Duodenal mucosa (tissue), 2 donors: ENCODE results near the gene INTS6.

Source experiments
- H3K27ac ChIP-seq: one replicate; pipeline ENCODE4 v1.7.0; 2013; ENCODE audit warnings: low read depth, low read length
- H3K27me3 ChIP-seq, 2 donors: one replicate each; pipeline ENCODE4 v1.7.0; 2013; ENCODE audit warnings: low read length in 2 of 2, control low read depth in 1 of 2; ENCODE audit not compliant: insufficient read depth in 2 of 2, control insufficient read depth in 1 of 2
- H3K36me3 ChIP-seq, 2 donors: one replicate each; pipeline ENCODE4 v1.7.0; 2013; ENCODE audit warnings: low read length in 2 of 2, control low read depth in 1 of 2; ENCODE audit not compliant: insufficient read depth in 2 of 2, control insufficient read depth in 1 of 2
- H3K4me1 ChIP-seq, 2 donors: one replicate each; pipeline ENCODE4 v1.7.0; 2013; ENCODE audit warnings: low read length in 2 of 2, control low read depth in 1 of 2; ENCODE audit not compliant: insufficient read depth in 2 of 2, control insufficient read depth in 1 of 2
- H3K4me3 ChIP-seq, 2 donors: one replicate each; pipeline ENCODE4 v1.7.0; 2013; ENCODE audit warnings: low read length in 2 of 2, low read depth in 1 of 2
- H3K9ac ChIP-seq, 2 donors: one replicate each; pipeline ENCODE4 v1.7.0; 2013; ENCODE audit warnings: low read length in 2 of 2, low read depth in 1 of 2
- H3K9me3 ChIP-seq, 2 donors: one replicate each; pipeline ENCODE4 v1.7.0; 2013; ENCODE audit warnings: low read length in 2 of 2, control low read depth in 1 of 2; ENCODE audit not compliant: control insufficient read depth in 1 of 2

INTS6 gene

GRCh38 chr13:51437550-51438127 lies 15.2 kb downstream of the INTS6 start:
- Histone ChIP-seq H3K9ac (no peak overlapping the region), H3K4me1 (no peaks in the 10 kb centered on the region), H3K4me3 (no peak overlapping the region), H3K27me3 (no peaks in the 10 kb centered on the region), H3K9me3 (no peaks in the 10 kb centered on the region), H3K36me3 (peaks cover 0 to 3% of the 10 kb centered on the region in 2 donors), H3K27ac (no peak overlapping the region)

- H3K9me3 ChIP-seq: no peaks in the 10 kb centered on the region
These were observed 17.7 kb downstream of the INTS6 start for GRCh38 chr13:51435002-51435578.

GRCh38 chr13:51432576-51432975 lies 20.3 kb downstream of the INTS6 start:
- H3K27me3 ChIP-seq: no peaks in the 10 kb centered on the region
- peaks cover 0 to 5% of the 10 kb centered on the region in 2 donors for H3K36me3 ChIP-seq
- no peak overlapping the region for H3K9ac ChIP-seq
- no peak overlapping the region for H3K27ac ChIP-seq
- H3K4me1 ChIP-seq: no peaks in the 10 kb centered on the region
- no peak overlapping the region for H3K4me3 ChIP-seq
- H3K9me3 ChIP-seq: no peaks in the 10 kb centered on the region

More at GRCh38 chr13:51435002-51435578, 17.7 kb downstream of the INTS6 start:
- Histone ChIP-seq H3K27ac (no peak overlapping the region), H3K4me1 (no peaks in the 10 kb centered on the region), H3K9ac (no peak overlapping the region), H3K4me3 (no peak overlapping the region), H3K27me3 (no peaks in the 10 kb centered on the region), H3K36me3 (peaks cover 0 to 2% of the 10 kb centered on the region in 2 donors)

GRCh38 chr13:51426982-51427381 lies 25.9 kb downstream of the INTS6 start:
- H3K9ac ChIP-seq: no peak overlapping the region

GRCh38 chr13:51425410-51426042 lies 27.3 kb downstream of the INTS6 start:
- Histone ChIP-seq H3K27me3 (no peaks in the 10 kb centered on the region), H3K9ac (no peak overlapping the region), H3K27ac (no peak overlapping the region), H3K4me3 (peak overlapping the region in 1 of 2 donors; percentile 26), H3K4me1 (peaks cover 11 to 34% of the 10 kb centered on the region in 2 donors), H3K9me3 (no peaks in the 10 kb centered on the region), H3K36me3 (peaks cover 0 to 13% of the 10 kb centered on the region in 2 donors)

More at GRCh38 chr13:51426982-51427381, 25.9 kb downstream of the INTS6 start:
- Histone ChIP-seq H3K4me1 (peaks cover 11 to 34% of the 10 kb centered on the region in 2 donors), H3K9me3 (no peaks in the 10 kb centered on the region), H3K27me3 (no peaks in the 10 kb centered on the region), H3K4me3 (no peak overlapping the region), H3K36me3 (peaks cover 0 to 9% of the 10 kb centered on the region in 2 donors), H3K27ac (no peak overlapping the region)

- H3K4me1 ChIP-seq: peaks cover 11 to 34% of the 10 kb centered on the region in 2 donors
- H3K36me3 ChIP-seq: peaks cover 0 to 10% of the 10 kb centered on the region in 2 donors
- H3K4me3 ChIP-seq: no peak overlapping the region
- H3K9ac ChIP-seq: no peak overlapping the region
- H3K27ac ChIP-seq: no peak overlapping the region
- no peaks in the 10 kb centered on the region for H3K9me3 ChIP-seq
- no peaks in the 10 kb centered on the region for H3K27me3 ChIP-seq
These were observed 29.1 kb downstream of the INTS6 start for GRCh38 chr13:51423766-51424165.

- no peak overlapping the region for H3K27ac ChIP-seq
- H3K27me3 ChIP-seq: no peaks in the 10 kb centered on the region
- H3K4me1 ChIP-seq: peaks cover 11 to 34% of the 10 kb centered on the region in 2 donors
- H3K9ac ChIP-seq: no peak overlapping the region
- H3K9me3 ChIP-seq: no peaks in the 10 kb centered on the region
- no peak overlapping the region for H3K4me3 ChIP-seq
- peaks cover 0 to 10% of the 10 kb centered on the region in 2 donors for H3K36me3 ChIP-seq
These were observed 30.4 kb downstream of the INTS6 start for GRCh38 chr13:51422484-51422883.

GRCh38 chr13:51420681-51421490 lies 31.9 kb downstream of the INTS6 start:
- peaks cover 0 to 2% of the 10 kb centered on the region in 2 donors for H3K9me3 ChIP-seq
- no peak overlapping the region for H3K4me3 ChIP-seq
- H3K4me1 ChIP-seq: peaks cover 4 to 20% of the 10 kb centered on the region in 2 donors
- no peak overlapping the region for H3K27ac ChIP-seq
- peaks cover 0 to 18% of the 10 kb centered on the region in 2 donors for H3K36me3 ChIP-seq
- no peak overlapping the region for H3K9ac ChIP-seq
- no peaks in the 10 kb centered on the region for H3K27me3 ChIP-seq

GRCh38 chr13:51419001-51419636 lies 33.7 kb downstream of the INTS6 start:
- Histone ChIP-seq H3K27ac (no peak overlapping the region), H3K4me1 (peaks cover 0 to 9% of the 10 kb centered on the region in 2 donors), H3K27me3 (no peaks in the 10 kb centered on the region), H3K36me3 (peaks cover 0 to 18% of the 10 kb centered on the region in 2 donors), H3K4me3 (no peak overlapping the region), H3K9me3 (peaks cover 0 to 2% of the 10 kb centered on the region in 2 donors), H3K9ac (no peak overlapping the region)
